Astrocyte (in vitro differentiated cells and primary cell): ENCODE measurements around the gene GPLD1. TPM values are rescaled to one million over a fixed set of nuclear protein-coding genes. Genes with fewer than 3 reads are reported as not detected.
A peak's percentile ranks its signal among the peaks of the same experiment; 100 is the strongest.

Experiments used
- DNase-seq: peaks from one replicate; pipeline ENCODE4 v3.0.0-alpha.2; 2010; ENCODE audit warnings: low read depth
- FAIRE-seq: peaks from 2 replicates; lab custom pipeline; 2011; peaks lifted over from hg19 to GRCh38; lab: Jason Lieb, UNC
- H2AFZ ChIP-seq: 2 replicates; pipeline ENCODE4 v1.6.0; 2012; ENCODE audit warnings: low read depth, low read length, inconsistent platforms
- H3K27ac ChIP-seq: 2 replicates; pipeline ENCODE4 v1.5.1; 2011; ENCODE audit warnings: low read depth, low read length, inconsistent platforms
- H3K27me3 ChIP-seq: 2 replicates; pipeline ENCODE4 v1.6.0; 2011; ENCODE audit warnings: low read length, inconsistent platforms; ENCODE audit not compliant: insufficient read depth
- H3K36me3 ChIP-seq: 2 replicates; pipeline ENCODE4 v1.5.1; 2011; ENCODE audit warnings: low read length, inconsistent platforms; ENCODE audit not compliant: insufficient read depth
- H3K4me1 ChIP-seq: 2 replicates; pipeline ENCODE4 v1.5.1; 2011; ENCODE audit warnings: low read length, inconsistent platforms; ENCODE audit not compliant: insufficient read depth
- H3K4me2 ChIP-seq: 2 replicates; pipeline ENCODE4 v1.6.0; 2012; ENCODE audit warnings: low read length, inconsistent platforms
- H3K4me3 ChIP-seq: 2 replicates; pipeline ENCODE4 v1.5.1; 2011; ENCODE audit warnings: low read depth, mild to moderate bottlenecking, low read length, inconsistent platforms; ENCODE audit not compliant: insufficient read depth
- H3K79me2 ChIP-seq: 2 replicates; pipeline ENCODE4 v1.6.0; 2012; ENCODE audit warnings: mild to moderate bottlenecking, low read length, inconsistent platforms; ENCODE audit not compliant: insufficient read depth
- H3K9ac ChIP-seq: 2 replicates; pipeline ENCODE4 v1.6.0; 2012; ENCODE audit warnings: mild to moderate bottlenecking, low read length, inconsistent platforms
- H3K9me3 ChIP-seq: 2 replicates; pipeline ENCODE4 v1.5.1; 2012; ENCODE audit warnings: low read depth, mild to moderate bottlenecking, low read length, inconsistent platforms; ENCODE audit not compliant: insufficient read depth
- H4K20me1 ChIP-seq: 2 replicates; pipeline ENCODE4 v1.6.0; 2012; ENCODE audit warnings: low read length, inconsistent platforms; ENCODE audit not compliant: insufficient read depth
- H3K27ac Mint-ChIP-seq: one replicate; pipeline ENCODE4 v1.8.0; 2021; ENCODE audit warnings: mild to moderate bottlenecking, mixed read lengths; ENCODE audit not compliant: unreplicated experiment
- H3K27me3 Mint-ChIP-seq: one replicate; pipeline ENCODE4 v1.8.0; 2021; ENCODE audit warnings: low read depth, mixed read lengths; ENCODE audit not compliant: unreplicated experiment
- H3K36me3 Mint-ChIP-seq: one replicate; pipeline ENCODE4 v1.8.0; 2021; ENCODE audit warnings: low read depth, mixed read lengths; ENCODE audit not compliant: unreplicated experiment
- H3K4me1 Mint-ChIP-seq: one replicate; pipeline ENCODE4 v1.8.0; 2021; ENCODE audit warnings: low read depth, mixed read lengths; ENCODE audit not compliant: unreplicated experiment
- H3K4me3 Mint-ChIP-seq: one replicate; pipeline ENCODE4 v1.8.0; 2021; ENCODE audit warnings: mild to moderate bottlenecking, moderate library complexity, mixed read lengths; ENCODE audit not compliant: unreplicated experiment
- H3K9me3 Mint-ChIP-seq: one replicate; pipeline ENCODE4 v1.8.0; 2021; ENCODE audit warnings: mild to moderate bottlenecking, mixed read lengths; ENCODE audit not compliant: unreplicated experiment
- EZH2 ChIP-seq: IDR thresholded peaks from 2 replicates; pipeline ENCODE4 v1.6.1; 2012; ENCODE audit warnings: mild to moderate bottlenecking, low read length, inconsistent platforms; ENCODE audit not compliant: insufficient read depth
- total RNA-seq: library from RNA; stranded (reverse); gene quantifications from 2 replicates; pipeline ENCODE4 v1.2.1, GENCODE V29; 2021
- TF ChIP-seq, protein P1 (sequence below): IDR thresholded peaks from 2 replicates; pipeline ENCODE4 v1.5.1; 2011; ENCODE audit warnings: low read depth, mild to moderate bottlenecking, inconsistent platforms, low read length, moderate library complexity; ENCODE audit not compliant: insufficient read depth

GPLD1 gene
- total RNA-seq, 1 donor from 2014 or later = 0.75 TPM

DNA sequence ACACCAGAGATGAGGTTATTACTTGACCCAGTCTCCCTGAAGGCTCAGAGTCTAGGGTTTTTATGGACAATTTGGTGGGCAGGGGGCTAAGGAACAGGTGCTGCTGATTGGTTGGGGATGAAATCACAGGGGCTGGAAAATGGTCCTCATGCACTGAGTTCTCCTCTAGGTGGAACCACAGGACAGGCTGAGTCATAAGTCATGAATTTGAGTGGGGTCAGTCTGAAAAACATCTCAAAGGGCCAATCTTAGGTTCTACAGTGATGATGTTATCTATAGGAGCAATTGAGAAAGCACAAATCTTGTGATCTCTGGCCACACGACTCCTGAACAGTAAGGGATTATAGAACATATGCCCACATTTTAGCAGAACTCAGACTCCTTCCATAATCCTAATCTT is 92.6 kb downstream of the GPLD1 start:
- Histone ChIP-seq H3K27ac (no peak overlapping the region), H3K4me3 (no peak overlapping the region), H3K9ac (no peak overlapping the region), H3K79me2 (no peaks in the 10 kb centered on the region), H3K9me3 (no peaks in the 10 kb centered on the region), H3K4me1 (no peaks in the 10 kb centered on the region), H3K4me2 (no peak overlapping the region), H2AFZ (no peak overlapping the region), H3K27me3 (peaks cover 6% of the 10 kb centered on the region), H3K36me3 (no peaks in the 10 kb centered on the region), H4K20me1 (no peaks in the 10 kb centered on the region)
- Mint-ChIP-seq H3K27me3 (no peaks in the 10 kb centered on the region), H3K36me3 (no peaks in the 10 kb centered on the region), H3K4me3 (no peak overlapping the region), H3K27ac (no peak overlapping the region), H3K4me1 (peaks cover 1% of the 10 kb centered on the region), H3K9me3 (peaks cover 8% of the 10 kb centered on the region)
- TF ChIP-seq, protein P1, sequence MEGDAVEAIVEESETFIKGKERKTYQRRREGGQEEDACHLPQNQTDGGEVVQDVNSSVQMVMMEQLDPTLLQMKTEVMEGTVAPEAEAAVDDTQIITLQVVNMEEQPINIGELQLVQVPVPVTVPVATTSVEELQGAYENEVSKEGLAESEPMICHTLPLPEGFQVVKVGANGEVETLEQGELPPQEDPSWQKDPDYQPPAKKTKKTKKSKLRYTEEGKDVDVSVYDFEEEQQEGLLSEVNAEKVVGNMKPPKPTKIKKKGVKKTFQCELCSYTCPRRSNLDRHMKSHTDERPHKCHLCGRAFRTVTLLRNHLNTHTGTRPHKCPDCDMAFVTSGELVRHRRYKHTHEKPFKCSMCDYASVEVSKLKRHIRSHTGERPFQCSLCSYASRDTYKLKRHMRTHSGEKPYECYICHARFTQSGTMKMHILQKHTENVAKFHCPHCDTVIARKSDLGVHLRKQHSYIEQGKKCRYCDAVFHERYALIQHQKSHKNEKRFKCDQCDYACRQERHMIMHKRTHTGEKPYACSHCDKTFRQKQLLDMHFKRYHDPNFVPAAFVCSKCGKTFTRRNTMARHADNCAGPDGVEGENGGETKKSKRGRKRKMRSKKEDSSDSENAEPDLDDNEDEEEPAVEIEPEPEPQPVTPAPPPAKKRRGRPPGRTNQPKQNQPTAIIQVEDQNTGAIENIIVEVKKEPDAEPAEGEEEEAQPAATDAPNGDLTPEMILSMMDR = no peak
- no peak for TF ChIP-seq EZH2
- no peak for FAIRE-seq
- no peak for DNase-seq

DNA sequence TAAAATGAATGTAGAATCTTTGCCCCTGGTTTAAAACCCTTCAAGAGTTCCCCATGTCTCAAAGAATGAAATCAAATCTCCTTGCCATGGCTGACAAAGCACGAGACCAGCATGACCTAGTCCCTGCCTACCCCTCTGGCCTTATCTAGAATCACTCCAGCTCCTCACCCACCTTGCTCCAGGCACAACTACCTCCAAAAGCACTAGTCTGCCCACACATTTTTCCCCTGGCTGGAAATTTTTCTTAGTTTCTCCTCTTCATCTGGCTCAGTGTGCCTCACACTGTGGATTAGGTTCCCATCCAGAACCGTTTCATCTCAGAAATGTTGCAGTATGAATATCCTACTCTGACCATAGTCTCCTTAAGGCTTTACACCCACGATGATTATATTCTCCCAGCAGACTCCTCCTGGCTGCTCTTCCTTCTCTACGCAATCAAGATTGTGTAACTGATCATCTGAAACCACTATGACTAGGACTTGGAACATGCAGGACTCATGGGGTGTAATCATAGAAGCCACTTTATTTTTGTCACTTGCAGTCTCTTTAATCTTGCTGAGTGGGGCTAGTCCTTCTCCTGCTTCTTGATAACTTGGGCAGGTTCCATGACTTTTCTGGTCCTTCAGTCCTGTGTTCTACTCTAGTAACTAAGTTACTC is 94.5 kb downstream of the GPLD1 start:
- no peaks in the 10 kb centered on the region for H3K4me1 ChIP-seq
- Mint-ChIP-seq H3K36me3 (no peaks in the 10 kb centered on the region), H3K4me3 (no peak overlapping the region), H3K9me3 (peaks cover 8% of the 10 kb centered on the region), H3K27ac (no peak overlapping the region), H3K4me1 (no peaks in the 10 kb centered on the region), H3K27me3 (no peaks in the 10 kb centered on the region)
- no peak for TF ChIP-seq EZH2
- TF ChIP-seq, protein P1 = no peak
- DNase-seq = peak; percentile 83
- no peaks in the 10 kb centered on the region for H3K9me3 ChIP-seq
- H3K27ac ChIP-seq = no peak overlapping the region
- FAIRE-seq = no peak
- no peak overlapping the region for H3K4me3 ChIP-seq
- H3K27me3 ChIP-seq = peaks cover 4% of the 10 kb centered on the region
- H3K36me3 ChIP-seq = no peaks in the 10 kb centered on the region
- H3K79me2 ChIP-seq = no peaks in the 10 kb centered on the region
- H4K20me1 ChIP-seq = no peaks in the 10 kb centered on the region
- H3K4me2 ChIP-seq = no peak overlapping the region
- H3K9ac ChIP-seq = no peak overlapping the region
- H2AFZ ChIP-seq = no peak overlapping the region

DNA sequence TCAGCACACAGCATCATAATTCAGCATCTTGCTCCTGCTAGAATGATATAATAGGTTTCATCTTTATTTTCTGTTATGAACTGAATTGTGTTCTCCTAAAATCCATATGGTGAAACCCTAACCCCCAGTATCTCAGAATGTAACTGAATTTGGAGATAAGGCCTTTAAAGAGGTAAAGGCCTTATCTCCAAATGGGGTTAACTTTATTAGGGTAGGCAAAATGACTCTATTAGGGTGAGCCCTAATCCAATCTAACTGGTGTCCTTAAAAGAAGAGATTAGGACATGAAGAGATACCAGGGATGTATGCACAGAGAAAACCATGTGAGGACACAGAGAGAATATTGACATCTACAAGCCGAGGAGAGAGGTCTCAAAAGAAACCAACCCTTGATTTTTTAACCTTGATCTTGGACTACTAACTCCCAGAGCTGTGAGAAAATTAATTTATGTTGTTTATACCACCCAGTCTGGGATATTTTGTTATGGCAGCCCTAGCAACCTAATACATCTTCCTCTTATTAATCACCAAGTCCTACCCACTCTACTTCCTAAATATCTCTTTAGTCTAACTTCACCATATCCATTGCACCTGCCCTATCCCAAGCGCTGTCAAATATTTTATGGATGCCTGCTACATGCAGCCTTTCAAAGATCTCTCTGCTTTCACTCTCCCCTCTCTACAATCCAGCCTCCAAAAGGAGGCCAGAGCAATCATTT is 95.2 kb downstream of the GPLD1 start:
- Histone ChIP-seq H3K27me3 (no peaks in the 10 kb centered on the region), H3K9ac (no peak overlapping the region), H3K36me3 (no peaks in the 10 kb centered on the region), H3K4me1 (no peaks in the 10 kb centered on the region), H3K27ac (no peak overlapping the region), H3K4me2 (no peak overlapping the region), H3K79me2 (no peaks in the 10 kb centered on the region), H3K4me3 (no peak overlapping the region), H3K9me3 (no peaks in the 10 kb centered on the region), H2AFZ (no peak overlapping the region), H4K20me1 (no peaks in the 10 kb centered on the region)
- no peak for FAIRE-seq
- H3K4me1 Mint-ChIP-seq = no peaks in the 10 kb centered on the region
- H3K27ac Mint-ChIP-seq = no peak overlapping the region
- H3K36me3 Mint-ChIP-seq = no peaks in the 10 kb centered on the region
- no peak for DNase-seq
- no peak overlapping the region for H3K4me3 Mint-ChIP-seq
- TF ChIP-seq, protein P1 = no peak
- no peaks in the 10 kb centered on the region for H3K27me3 Mint-ChIP-seq
- H3K9me3 Mint-ChIP-seq = peaks cover 8% of the 10 kb centered on the region
